ENCODE results near the gene KDM3A. TPM values are rescaled to one million over a fixed set of nuclear protein-coding genes. Genes with fewer than 3 reads are reported as not detected.

KDM3A gene
- total and polyA plus RNA-seq, 9 of the 15 experiments (the other 6 are each of a cell fraction or from before 2014, with no cell fraction given): 7.5 to 95.4 (median 24.8) TPM

GRCh38 chr2:86396291-86396785, 44.8 kb upstream of the KDM3A start (continued):
- TF ChIP-seq FOXA1 (IDR thresholded peaks at IDR 0.05; ENCODE audit: borderline replicate concordance) (no peak), SREBF1 (IDR thresholded peaks at IDR 0.05; ENCODE audit: borderline replicate concordance, low read depth, low read length) (no peak), ZNF217 (CRISPR knock-in tag; IDR thresholded peaks at IDR 0.05) (no peak), GATA2 (CRISPR knock-in tag; IDR thresholded peaks at IDR 0.05) (peak; percentile 48; the same call in 1 of the 2 replicates), TEAD4 (IDR thresholded peaks at IDR 0.05; ENCODE audit: low read length) (peak; percentile 53), TEAD4 (CRISPR knock-in tag; IDR thresholded peaks at IDR 0.05; ENCODE audit: borderline replicate concordance) (no peak), CBFB (CRISPR knock-in tag; IDR thresholded peaks at IDR 0.05) (0 out of 2 replicates have a peak, but pooled peaks have one; percentile 24), GMEB1 (CRISPR knock-in tag; IDR thresholded peaks at IDR 0.05) (no peak), PPARD (CRISPR knock-in tag; IDR thresholded peaks at IDR 0.05) (no peak), RBM25 (IDR thresholded peaks at IDR 0.05; ENCODE audit: low read depth, low read length, severe bottlenecking) (peak; percentile 72), ESRRA (IDR thresholded peaks at IDR 0.05; ENCODE audit: borderline replicate concordance, low read depth) (peak; percentile 60)
- TF ChIP-seq, protein P1, sequence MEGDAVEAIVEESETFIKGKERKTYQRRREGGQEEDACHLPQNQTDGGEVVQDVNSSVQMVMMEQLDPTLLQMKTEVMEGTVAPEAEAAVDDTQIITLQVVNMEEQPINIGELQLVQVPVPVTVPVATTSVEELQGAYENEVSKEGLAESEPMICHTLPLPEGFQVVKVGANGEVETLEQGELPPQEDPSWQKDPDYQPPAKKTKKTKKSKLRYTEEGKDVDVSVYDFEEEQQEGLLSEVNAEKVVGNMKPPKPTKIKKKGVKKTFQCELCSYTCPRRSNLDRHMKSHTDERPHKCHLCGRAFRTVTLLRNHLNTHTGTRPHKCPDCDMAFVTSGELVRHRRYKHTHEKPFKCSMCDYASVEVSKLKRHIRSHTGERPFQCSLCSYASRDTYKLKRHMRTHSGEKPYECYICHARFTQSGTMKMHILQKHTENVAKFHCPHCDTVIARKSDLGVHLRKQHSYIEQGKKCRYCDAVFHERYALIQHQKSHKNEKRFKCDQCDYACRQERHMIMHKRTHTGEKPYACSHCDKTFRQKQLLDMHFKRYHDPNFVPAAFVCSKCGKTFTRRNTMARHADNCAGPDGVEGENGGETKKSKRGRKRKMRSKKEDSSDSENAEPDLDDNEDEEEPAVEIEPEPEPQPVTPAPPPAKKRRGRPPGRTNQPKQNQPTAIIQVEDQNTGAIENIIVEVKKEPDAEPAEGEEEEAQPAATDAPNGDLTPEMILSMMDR (IDR thresholded peaks at IDR 0.05 in 2 of 3, conservative IDR thresholded peaks at IDR 0.05 in 1 of 3; ENCODE audit: insufficient read depth in 2 of 3, low read depth in 1 of 3, low read length in 3 of 3): peak; percentile 69 to 81 (median 76)
- TF ChIP-seq, protein P2, sequence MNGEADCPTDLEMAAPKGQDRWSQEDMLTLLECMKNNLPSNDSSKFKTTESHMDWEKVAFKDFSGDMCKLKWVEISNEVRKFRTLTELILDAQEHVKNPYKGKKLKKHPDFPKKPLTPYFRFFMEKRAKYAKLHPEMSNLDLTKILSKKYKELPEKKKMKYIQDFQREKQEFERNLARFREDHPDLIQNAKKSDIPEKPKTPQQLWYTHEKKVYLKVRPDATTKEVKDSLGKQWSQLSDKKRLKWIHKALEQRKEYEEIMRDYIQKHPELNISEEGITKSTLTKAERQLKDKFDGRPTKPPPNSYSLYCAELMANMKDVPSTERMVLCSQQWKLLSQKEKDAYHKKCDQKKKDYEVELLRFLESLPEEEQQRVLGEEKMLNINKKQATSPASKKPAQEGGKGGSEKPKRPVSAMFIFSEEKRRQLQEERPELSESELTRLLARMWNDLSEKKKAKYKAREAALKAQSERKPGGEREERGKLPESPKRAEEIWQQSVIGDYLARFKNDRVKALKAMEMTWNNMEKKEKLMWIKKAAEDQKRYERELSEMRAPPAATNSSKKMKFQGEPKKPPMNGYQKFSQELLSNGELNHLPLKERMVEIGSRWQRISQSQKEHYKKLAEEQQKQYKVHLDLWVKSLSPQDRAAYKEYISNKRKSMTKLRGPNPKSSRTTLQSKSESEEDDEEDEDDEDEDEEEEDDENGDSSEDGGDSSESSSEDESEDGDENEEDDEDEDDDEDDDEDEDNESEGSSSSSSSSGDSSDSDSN (IDR thresholded peaks at IDR 0.05; ENCODE audit: borderline replicate concordance in 1 of 2, low read depth in 2 of 2, low read length in 2 of 2): no peak
- TF ChIP-seq, protein P3, sequence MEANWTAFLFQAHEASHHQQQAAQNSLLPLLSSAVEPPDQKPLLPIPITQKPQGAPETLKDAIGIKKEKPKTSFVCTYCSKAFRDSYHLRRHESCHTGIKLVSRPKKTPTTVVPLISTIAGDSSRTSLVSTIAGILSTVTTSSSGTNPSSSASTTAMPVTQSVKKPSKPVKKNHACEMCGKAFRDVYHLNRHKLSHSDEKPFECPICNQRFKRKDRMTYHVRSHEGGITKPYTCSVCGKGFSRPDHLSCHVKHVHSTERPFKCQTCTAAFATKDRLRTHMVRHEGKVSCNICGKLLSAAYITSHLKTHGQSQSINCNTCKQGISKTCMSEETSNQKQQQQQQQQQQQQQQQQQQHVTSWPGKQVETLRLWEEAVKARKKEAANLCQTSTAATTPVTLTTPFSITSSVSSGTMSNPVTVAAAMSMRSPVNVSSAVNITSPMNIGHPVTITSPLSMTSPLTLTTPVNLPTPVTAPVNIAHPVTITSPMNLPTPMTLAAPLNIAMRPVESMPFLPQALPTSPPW (CRISPR knock-in tag; IDR thresholded peaks at IDR 0.05): peak; percentile 14; the same call in 1 of the 2 replicates
